Esophagus squamous epithelium (tissue), 5 donors: ENCODE data around the gene CLDN1. TPM values are rescaled to one million over a fixed set of nuclear protein-coding genes. Genes with fewer than 3 reads are reported as not detected.

ENCODE experiments used
- DNase-seq: peaks from one replicate; lab custom pipeline; 2025; lab: John Stamatoyannopoulos, UW
- H3K27ac ChIP-seq, 4 donors: fragments of 200-600 bp; sonication (generic); one replicate each; pipeline ENCODE4 v1.5.1; 2016 to 2019; ENCODE audit warnings: mild to moderate bottlenecking in 1 of 4
- H3K27me3 ChIP-seq, 4 donors: fragments of 200-600 bp; sonication (generic); 1 replicate in 3 of 4; 2 replicates in 1 of 4; pipeline versions ENCODE4 v1.5.1 to v1.6.0; 2017 to 2021; ENCODE audit warnings: antibody characterized with exemption in 1 of 4
- H3K36me3 ChIP-seq, 3 donors: fragments of 200-600 bp; sonication (generic); one replicate each; pipeline ENCODE4 v1.5.1; 2016 to 2019
- H3K4me1 ChIP-seq, 3 donors: fragments of 200-600 bp; sonication (generic); one replicate each; pipeline ENCODE4 v1.5.1; 2017 to 2019
- H3K4me3 ChIP-seq, 4 donors: fragments of 200-600 bp; sonication (generic); 1 replicate in 3 of 4; 2 replicates in 1 of 4; pipeline ENCODE4 v1.5.1; 2016 to 2019; ENCODE audit warnings: mild to moderate bottlenecking in 2 of 4, moderate library complexity in 1 of 4
- H3K9me3 ChIP-seq, 3 donors: fragments of 200-600 bp; sonication (generic); one replicate each; pipeline ENCODE4 v1.5.1; 2016 to 2019
- POLR2A ChIP-seq, 4 donors: fragments of 450-650 bp; IDR thresholded peaks; one replicate each; pipeline ENCODE4 v1.6.1; 2017; ENCODE audit warnings: antibody characterized with exemption in 4 of 4, mild to moderate bottlenecking in 4 of 4, moderate library complexity in 3 of 4
- WGBS, 2 donors: methylation state at CpG; one replicate each; pipeline ENCODE4 v1.1.5; 2018; 5-methylcytosine and 5-hydroxymethylcytosine counted together
- intact Hi-C: fragments of 100-400 bp; cut with DNase I; formaldehyde crosslinking; loops from one replicate; pipeline ENCODE4 v1.15.0; 2022
- total RNA-seq, 4 donors: library from RNA; depleted of rRNA; stranded (reverse); fragments of >200 nt; gene quantifications; one replicate each; pipeline ENCODE4 v1.1.0, GENCODE V29; 2016
- TF ChIP-seq, protein P1 (sequence below), 6 experiments: fragments of 450-650 bp in 4 of 6; fragments of 200-600 bp in 2 of 6; sonication (generic) in 2 of 6; IDR thresholded peaks; one replicate each; pipeline ENCODE4 v1.5.1; 2016 to 2019; ENCODE audit warnings: antibody characterized with exemption in 6 of 6, mild to moderate bottlenecking in 4 of 6, moderate library complexity in 4 of 6
- donor health status: DM: yes; HTN: yes; CAD: no.

The CLDN1 gene
- total RNA-seq, 4 donors from 2014 or later: 34.8 to 59.6 (median 45.4) TPM

GRCh38 chr3:190326930-190327329 lies 4.7 kb upstream of the CLDN1 start:
- peak overlapping the region; percentile 66 to 85 (median 74) for H3K27ac ChIP-seq
- TF ChIP-seq, protein P1, sequence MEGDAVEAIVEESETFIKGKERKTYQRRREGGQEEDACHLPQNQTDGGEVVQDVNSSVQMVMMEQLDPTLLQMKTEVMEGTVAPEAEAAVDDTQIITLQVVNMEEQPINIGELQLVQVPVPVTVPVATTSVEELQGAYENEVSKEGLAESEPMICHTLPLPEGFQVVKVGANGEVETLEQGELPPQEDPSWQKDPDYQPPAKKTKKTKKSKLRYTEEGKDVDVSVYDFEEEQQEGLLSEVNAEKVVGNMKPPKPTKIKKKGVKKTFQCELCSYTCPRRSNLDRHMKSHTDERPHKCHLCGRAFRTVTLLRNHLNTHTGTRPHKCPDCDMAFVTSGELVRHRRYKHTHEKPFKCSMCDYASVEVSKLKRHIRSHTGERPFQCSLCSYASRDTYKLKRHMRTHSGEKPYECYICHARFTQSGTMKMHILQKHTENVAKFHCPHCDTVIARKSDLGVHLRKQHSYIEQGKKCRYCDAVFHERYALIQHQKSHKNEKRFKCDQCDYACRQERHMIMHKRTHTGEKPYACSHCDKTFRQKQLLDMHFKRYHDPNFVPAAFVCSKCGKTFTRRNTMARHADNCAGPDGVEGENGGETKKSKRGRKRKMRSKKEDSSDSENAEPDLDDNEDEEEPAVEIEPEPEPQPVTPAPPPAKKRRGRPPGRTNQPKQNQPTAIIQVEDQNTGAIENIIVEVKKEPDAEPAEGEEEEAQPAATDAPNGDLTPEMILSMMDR (IDR thresholded peaks at IDR 0.05): peak in 2 of 6 experiments; percentile 7 to 30
- no peak for TF ChIP-seq POLR2A (IDR thresholded peaks at IDR 0.05)
- DNase-seq: no peak
- peaks cover 0 to 2% (median 0%) of the 10 kb centered on the region in 4 donors for H3K27me3 ChIP-seq
- H3K36me3 ChIP-seq: no peaks in the 10 kb centered on the region
- 24 to 30% methylated on average over 4 of the region's 4 CpGs for WGBS, 2 donors
- H3K4me3 ChIP-seq: no peak overlapping the region
- intact Hi-C loops: loop anchor here (10.0 kb wide), 1 partner anchor 102 kb away; no protein-coding TSS in a partner anchor
- H3K9me3 ChIP-seq: no peaks in the 10 kb centered on the region
- peaks cover 0 to 37% (median 14%) of the 10 kb centered on the region in 3 donors for H3K4me1 ChIP-seq

GRCh38 chr3:190326361-190326760 lies 4.1 kb upstream of the CLDN1 start:
- intact Hi-C loops: loop anchor here (10.0 kb wide), 1 partner anchor 102 kb away; no protein-coding TSS in a partner anchor
- H3K27ac ChIP-seq: peak overlapping the region; percentile 66 to 85 (median 74)

DNA sequence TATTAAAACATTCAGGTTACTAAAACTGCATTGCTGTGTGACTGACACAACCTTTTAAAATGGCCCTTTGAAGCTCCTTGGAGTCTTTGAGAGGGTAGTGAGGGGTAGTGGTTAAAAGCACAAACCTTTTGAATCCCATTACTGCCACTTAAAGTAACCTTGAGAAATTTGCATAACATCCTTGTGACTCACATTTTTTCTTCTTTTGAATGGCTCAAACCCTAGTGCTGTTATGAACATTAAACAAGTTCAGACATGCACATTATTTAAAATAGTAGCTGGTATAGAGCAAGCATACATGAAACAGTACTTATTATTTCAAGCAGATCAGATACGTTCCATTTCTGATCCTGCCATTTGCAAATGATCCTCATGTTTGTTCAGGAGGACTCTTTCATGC lies 3.7 kb upstream of the CLDN1 start:
- Histone ChIP-seq H3K4me3 (no peak overlapping the region), H3K4me1 (peaks cover 0 to 47% (median 14%) of the 10 kb centered on the region in 3 donors), H3K27me3 (peaks cover 0 to 3% (median 0%) of the 10 kb centered on the region in 4 donors), H3K27ac (peak overlapping the region; percentile 66 to 85 (median 74)), H3K36me3 (no peaks in the 10 kb centered on the region), H3K9me3 (no peaks in the 10 kb centered on the region)
- no peak for TF ChIP-seq POLR2A (IDR thresholded peaks at IDR 0.05)
- TF ChIP-seq, protein P1 (IDR thresholded peaks at IDR 0.05): no peak
- intact Hi-C loops: loop anchor here (10.0 kb wide), 1 partner anchor 101 kb away; no protein-coding TSS in a partner anchor
- WGBS, 2 donors: 20 to 27% methylated on average over 1 of the region's 1 CpG
- no peak for DNase-seq

More at GRCh38 chr3:190326361-190326760, 4.1 kb upstream of the CLDN1 start:
- TF ChIP-seq POLR2A (IDR thresholded peaks at IDR 0.05): peak in 1 of 4 donors; percentile 1
- TF ChIP-seq, protein P1 (IDR thresholded peaks at IDR 0.05): no peak
- peaks cover 0 to 3% (median 0%) of the 10 kb centered on the region in 4 donors for H3K27me3 ChIP-seq
- WGBS, 2 donors: 20 to 43% methylated on average over 4 of the region's 4 CpGs
- no peaks in the 10 kb centered on the region for H3K9me3 ChIP-seq
- H3K36me3 ChIP-seq: no peaks in the 10 kb centered on the region
- H3K4me1 ChIP-seq: peaks cover 0 to 42% (median 14%) of the 10 kb centered on the region in 3 donors
- DNase-seq: no peak
- H3K4me3 ChIP-seq: no peak overlapping the region

- H3K9me3 ChIP-seq: no peaks in the 10 kb centered on the region
- no peak for DNase-seq
- H3K4me3 ChIP-seq: peak overlapping the region in 3 of 4 donors; percentile 65 to 85 (median 81)
- H3K4me1 ChIP-seq: peaks cover 0 to 71% (median 14%) of the 10 kb centered on the region in 3 donors
- peak overlapping the region; percentile 30 to 90 (median 44) for H3K27ac ChIP-seq
- H3K36me3 ChIP-seq: no peaks in the 10 kb centered on the region
- intact Hi-C loops: loop anchor here (5.0 to 10.0 kb wide), 2 partner anchors 98 to 356 kb away; no protein-coding TSS in a partner anchor
- 53 to 69% methylated on average over 8 of the region's 8 CpGs for whole genome bisulfite sequencing, 2 donors
- TF ChIP-seq POLR2A (IDR thresholded peaks at IDR 0.05): no peak
- TF ChIP-seq, protein P1 (IDR thresholded peaks at IDR 0.05): no peak
- peaks cover 0 to 3% (median 0%) of the 10 kb centered on the region in 4 donors for H3K27me3 ChIP-seq
Measured at GRCh38 chr3:190323246-190323626, 990 bp upstream of the CLDN1 start.

GRCh38 chr3:190322604-190323245 lies 479 bp upstream of the CLDN1 start:
- H3K27ac ChIP-seq: peak overlapping the region; percentile 45 to 90 (median 81)
- WGBS, 2 donors: 14 to 15% methylated on average over 8 to 12 of the region's 12 CpGs
- H3K4me1 ChIP-seq: peaks cover 0 to 76% (median 14%) of the 10 kb centered on the region in 3 donors
- peaks cover 0 to 3% (median 0%) of the 10 kb centered on the region in 4 donors for H3K27me3 ChIP-seq
- intact Hi-C loops: loop anchor here (5.0 to 10.0 kb wide), 2 partner anchors 98 to 355 kb away; no protein-coding TSS in a partner anchor
- H3K36me3 ChIP-seq: no peaks in the 10 kb centered on the region
- TF ChIP-seq, protein P1 (IDR thresholded peaks at IDR 0.05): no peak
- no peak for TF ChIP-seq POLR2A (IDR thresholded peaks at IDR 0.05)
- no peak for DNase-seq
- peak overlapping the region; percentile 49 to 85 (median 73) for H3K4me3 ChIP-seq
- no peaks in the 10 kb centered on the region for H3K9me3 ChIP-seq
